C4-2B (cell line): ENCODE measurements around the gene CEP295NL.
"Not testable (repeated sequence)": the region's sequence is repeated elsewhere in the genome, so short reads cannot be mapped to it uniquely, and the experiment has no call there.

Experiments
- H3K27ac ChIP-seq: fragments of 450-650 bp; 2 replicates; pipeline ENCODE4 v1.5.1; 2017
- CTCF ChIP-seq: fragments of 450-650 bp; conservative IDR thresholded peaks from 2 replicates; pipeline ENCODE4 v1.5.1; 2017; ENCODE audit warnings: mild to moderate bottlenecking
- ZFX ChIP-seq: fragments of 450-650 bp; IDR thresholded peaks from 2 replicates; pipeline ENCODE4 v1.6.1; 2017

Gene CEP295NL

DNA sequence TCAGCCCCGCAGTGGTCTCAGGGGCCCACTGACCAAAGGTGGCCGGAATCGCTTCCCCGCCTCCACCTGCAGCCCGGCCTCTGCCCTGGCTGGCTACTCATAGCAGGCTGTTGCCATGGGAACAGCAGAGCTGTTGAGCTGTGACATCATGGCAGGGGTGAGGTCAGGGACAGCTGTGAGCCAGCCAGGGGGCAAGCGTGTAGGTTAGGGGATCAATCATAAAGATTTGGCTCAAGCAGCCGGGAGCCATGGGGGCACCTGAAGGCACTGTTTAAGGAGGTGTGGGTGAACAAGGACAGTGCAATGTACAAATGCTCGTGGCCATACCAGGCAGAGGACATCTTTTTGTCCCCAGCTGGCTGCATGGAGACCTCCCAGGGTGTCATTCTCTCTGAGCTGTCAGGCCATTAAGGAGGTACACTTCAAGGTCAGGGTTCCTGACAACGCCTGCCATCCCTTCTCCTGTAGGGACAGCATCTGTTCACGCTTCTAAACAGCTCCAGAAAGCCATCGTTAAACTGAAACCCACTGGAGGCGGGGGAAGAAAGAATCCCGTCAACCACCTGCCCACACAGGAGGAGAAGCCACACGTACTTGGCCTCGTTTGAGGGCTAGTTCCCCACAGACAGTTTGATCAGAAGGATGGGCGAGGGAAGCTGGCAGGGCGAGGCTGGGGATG lies at the start of gene CEP295NL:
TSS of gene CEP295NL (minus strand) at position 101 of the 679 bp plus-strand sequence. CDS start 1,373 bp downstream, outside the sequence.
- H3K27ac ChIP-seq: no peak within 1 kb of the TSS
- no peak for TF ChIP-seq CTCF
- no peak for TF ChIP-seq ZFX

DNA sequence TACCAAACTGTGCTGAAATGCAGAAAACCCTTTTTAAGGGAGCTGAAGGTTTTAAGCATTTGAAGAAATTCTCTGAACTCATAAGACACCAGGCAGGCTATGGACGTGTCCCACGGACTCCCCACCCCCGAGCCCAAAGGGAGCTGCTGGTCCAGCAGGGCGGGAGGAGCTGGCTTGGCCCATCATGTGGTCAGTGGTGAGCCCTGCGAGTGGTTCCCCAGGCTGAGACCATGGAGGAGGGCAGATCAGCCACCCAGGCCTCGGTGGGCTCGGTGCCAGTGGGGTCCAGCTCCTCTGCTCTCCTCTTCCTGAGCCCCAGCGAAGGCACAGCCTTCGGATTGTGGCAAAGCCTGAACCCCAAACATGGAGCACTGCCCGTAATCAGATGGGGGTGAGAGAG lies 49.7 kb upstream of the CEP295NL start:
- no peak for TF ChIP-seq ZFX
- TF ChIP-seq CTCF: no peak
- H3K27ac ChIP-seq: no peak overlapping the region

- no peak for TF ChIP-seq CTCF
- no peak for TF ChIP-seq ZFX
- no peak overlapping the region for H3K27ac ChIP-seq
Observed at GRCh38 chr17:78951967-78952551, 49.1 kb upstream of the CEP295NL start.

DNA sequence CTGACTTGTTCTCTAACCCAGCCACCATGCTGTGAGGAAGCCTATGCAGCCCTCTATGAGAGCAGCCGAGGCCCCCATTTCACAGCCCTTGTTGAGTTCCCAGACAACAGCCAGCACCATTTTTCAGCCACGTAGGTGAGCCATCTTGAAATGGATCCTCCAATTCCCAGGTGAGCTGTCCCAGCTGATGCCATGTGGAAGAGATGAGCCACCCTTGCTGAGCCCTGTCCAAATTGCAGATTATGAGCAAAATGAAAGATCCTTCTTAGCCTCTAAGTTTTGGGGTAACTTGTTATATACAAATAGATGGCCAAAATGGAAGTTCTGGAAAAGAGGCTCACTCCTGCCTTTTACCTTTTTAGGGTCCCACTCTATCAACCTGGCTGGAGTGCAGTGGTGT lies 47.9 kb upstream of the CEP295NL start:
- TF ChIP-seq ZFX (no peak), CTCF (no peak)
- H3K27ac ChIP-seq: no peak overlapping the region

DNA sequence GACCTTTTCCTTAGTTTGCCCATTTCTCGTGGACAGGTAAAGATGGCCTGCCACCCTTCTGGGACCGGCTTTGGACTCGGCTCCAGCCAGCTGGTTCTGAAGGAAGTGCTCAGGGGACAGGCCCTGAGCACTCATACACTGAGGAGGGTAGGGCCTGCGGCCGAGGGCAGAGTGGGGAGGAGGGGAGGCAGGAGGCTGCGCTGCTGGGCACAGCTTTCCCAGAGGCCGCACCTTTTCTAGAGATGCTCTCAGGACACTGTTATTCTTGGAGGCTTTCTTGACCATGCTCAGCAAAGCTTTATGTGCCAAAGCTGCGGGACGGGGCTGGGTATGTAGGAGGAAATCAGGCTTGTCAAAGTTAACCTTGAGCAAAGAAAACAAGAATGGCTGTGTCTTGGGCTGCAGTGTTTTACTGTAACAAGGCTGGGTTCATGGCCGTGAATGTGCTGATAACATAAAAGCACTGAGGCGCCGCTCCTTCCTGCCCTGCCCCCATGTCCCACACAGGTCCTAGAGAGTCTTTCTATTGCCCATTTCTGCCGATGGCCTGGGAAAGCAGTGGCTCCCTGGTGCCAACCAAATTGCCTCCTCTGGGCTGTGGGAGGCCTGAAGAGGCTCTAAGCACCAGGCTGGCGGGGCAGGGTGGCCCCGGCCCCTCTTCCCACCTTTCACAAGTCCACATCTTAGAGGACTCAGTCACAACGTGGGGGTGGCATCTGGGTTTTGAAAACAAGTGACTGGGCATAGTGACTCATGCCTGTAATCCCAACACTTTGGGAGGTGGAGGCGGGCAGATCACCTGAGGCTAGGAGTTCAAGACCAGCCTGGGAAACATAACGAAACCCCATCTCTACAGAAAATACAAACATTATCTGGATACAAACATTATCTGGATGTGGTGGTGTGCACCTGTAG lies 44.5 kb upstream of the CEP295NL start:
- H3K27ac ChIP-seq: no peak overlapping the region
- no peak for TF ChIP-seq ZFX
- TF ChIP-seq CTCF: no peak

DNA sequence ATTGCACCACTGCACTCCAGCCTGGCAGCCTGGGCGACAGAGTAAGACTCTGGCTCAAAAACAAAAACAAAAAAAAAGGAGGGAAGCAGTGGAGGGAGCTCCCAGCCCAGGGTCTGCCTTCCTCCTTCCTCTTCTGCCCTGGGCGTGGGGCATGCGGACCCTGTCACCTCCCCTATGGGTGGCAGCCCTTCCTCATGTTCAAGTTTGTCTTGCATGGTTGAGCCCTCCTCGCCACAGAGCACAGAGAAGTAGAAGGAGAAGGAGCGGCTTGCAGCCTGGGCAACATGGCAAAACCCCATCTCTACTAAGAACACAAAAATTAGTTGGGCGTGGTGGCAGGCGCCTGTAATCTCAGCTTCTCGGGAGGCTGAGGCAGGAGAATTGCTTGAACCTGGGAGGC lies 43.6 kb upstream of the CEP295NL start:
- H3K27ac ChIP-seq: no peak overlapping the region
- TF ChIP-seq CTCF: no peak
- no peak for TF ChIP-seq ZFX

- no peak overlapping the region for H3K27ac ChIP-seq
- TF ChIP-seq ZFX (no peak), CTCF (no peak)
Observed at GRCh38 chr17:78946131-78946530, 43.1 kb upstream of the CEP295NL start.

DNA sequence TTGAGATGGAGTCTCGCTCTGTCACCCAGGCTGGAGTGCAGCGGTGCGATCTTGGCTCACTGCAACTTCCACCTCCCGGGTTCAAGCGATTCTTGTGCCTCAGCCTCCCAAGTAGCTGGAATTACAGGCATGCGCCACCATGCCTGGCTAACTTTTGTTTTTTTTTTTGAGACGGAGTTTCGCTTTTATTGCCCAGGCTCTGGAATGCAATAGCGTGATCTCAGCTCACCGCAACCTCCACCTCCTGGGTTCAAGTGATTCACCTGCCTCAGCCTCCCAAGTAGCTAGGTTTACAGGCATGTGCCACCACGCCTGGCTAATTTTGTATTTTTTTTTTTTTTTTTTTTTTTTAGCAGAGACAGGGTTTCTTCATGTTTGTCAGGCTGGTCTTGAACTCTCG lies 42.5 kb upstream of the CEP295NL start:
- H3K27ac ChIP-seq: not testable (repeated sequence)
